SU-DHL-6 (cell line): ENCODE data around the gene RIPK4.

Experiments used
- H2AFZ ChIP-seq: fragments of 200-600 bp; sonication (generic); 2 replicates; pipeline ENCODE4 v1.6.1; 2014; ENCODE audit warnings: low read depth, mild to moderate bottlenecking, moderate library complexity, mixed read lengths, antibody characterized with exemption, low read length; ENCODE audit not compliant: severe bottlenecking
- H3F3A ChIP-seq: fragments of 200-600 bp; shearing (Covaris generic); 2 replicates; pipeline ENCODE4 v1.6.0; 2016; ENCODE audit warnings: antibody characterized with exemption, mild to moderate bottlenecking; ENCODE audit not compliant: insufficient read depth
- H3K27ac ChIP-seq: fragments of 200-600 bp; sonication (generic); 2 replicates; pipeline ENCODE4 v1.5.1; 2016; ENCODE audit warnings: low read depth, mild to moderate bottlenecking, low read length, moderate library complexity, mixed read lengths
- H3K27me3 ChIP-seq: fragments of 200-600 bp; sonication (generic), shearing (Covaris generic); 2 replicates; pipeline ENCODE4 v1.6.0; 2014; ENCODE audit warnings: mild to moderate bottlenecking, low read length
- H3K36me3 ChIP-seq: fragments of 200-600 bp; sonication (generic); 2 replicates; pipeline ENCODE4 v1.6.1; 2014; ENCODE audit warnings: mild to moderate bottlenecking, low read length, mixed read lengths
- H3K4me2 ChIP-seq: fragments of 300-600, 200-600 bp; shearing (Covaris generic), sonication (generic); 2 replicates; pipeline ENCODE4 v1.6.0; 2014; ENCODE audit warnings: low read length, low read depth, mild to moderate bottlenecking; ENCODE audit not compliant: poor library complexity, severe bottlenecking
- H3K4me3 ChIP-seq: fragments of 200-600 bp; sonication (generic); 2 replicates; pipeline ENCODE4 v1.5.1; 2014; ENCODE audit warnings: antibody characterized with exemption, low read length, mild to moderate bottlenecking, mixed read lengths; ENCODE audit not compliant: insufficient read depth, poor library complexity, severe bottlenecking
- H3K79me2 ChIP-seq: fragments of 200-600 bp; sonication (generic); 2 replicates; pipeline ENCODE4 v1.6.1; 2014; ENCODE audit warnings: mild to moderate bottlenecking, low read length, moderate library complexity; ENCODE audit not compliant: insufficient read depth
- H3K9ac ChIP-seq: fragments of 200-600 bp; sonication (generic); 2 replicates; pipeline ENCODE4 v1.7.0; 2014; ENCODE audit warnings: mild to moderate bottlenecking, low read length
- H3K9me2 ChIP-seq: fragments of 200-600 bp; sonication (generic); replicated peaks from 2 replicates; pipeline ENCODE4 v1.6.1; 2014; ENCODE audit warnings: low read length; ENCODE audit not compliant: insufficient read depth
- H3K9me3 ChIP-seq: fragments of 200-600 bp; sonication (generic); 2 replicates; pipeline ENCODE4 v1.6.1; 2014; ENCODE audit warnings: low read length, mixed read lengths; ENCODE audit not compliant: insufficient read depth
- H4K20me1 ChIP-seq: fragments of 200-600 bp; sonication (generic); 2 replicates; pipeline ENCODE4 v1.6.1; 2014; ENCODE audit warnings: low read depth, mild to moderate bottlenecking, antibody characterized with exemption, low read length, moderate library complexity, mixed read lengths
- CTCF ChIP-seq: fragments of 200-600 bp; sonication (generic); IDR thresholded peaks from one replicate; pipeline ENCODE4 v1.5.1; 2017; ENCODE audit warnings: antibody characterized with exemption, mild to moderate bottlenecking, low read length, moderate library complexity; ENCODE audit not compliant: insufficient read depth, poor library complexity, severe bottlenecking
- EZH2phosphoT487 ChIP-seq: fragments of 200-600 bp; sonication (generic), shearing (Covaris generic); conservative IDR thresholded peaks from 2 replicates; pipeline ENCODE4 v1.6.1; 2018; ENCODE audit warnings: mild to moderate bottlenecking, antibody characterized with exemption, low read length, moderate library complexity, mixed read lengths

RIPK4 gene

GRCh38 chr21:41722052-41723018 lies 44.5 kb downstream of the RIPK4 start:
- no peak overlapping the region for H3K27ac ChIP-seq

GRCh38 chr21:41720250-41720649 lies 46.6 kb downstream of the RIPK4 start:
- Histone ChIP-seq H3K27ac (no peak overlapping the region), H4K20me1 (no peaks in the 10 kb centered on the region), H3K27me3 (no peaks in the 10 kb centered on the region), H3K36me3 (no peaks in the 10 kb centered on the region), H2AFZ (no peak overlapping the region), H3F3A (no peaks in the 10 kb centered on the region), H3K9me3 (no peaks in the 10 kb centered on the region), H3K4me3 (no peak overlapping the region), H3K79me2 (no peaks in the 10 kb centered on the region), H3K9me2 (no peaks in the 10 kb centered on the region), H3K9ac (no peak overlapping the region), H3K4me2 (no peak overlapping the region)
- TF ChIP-seq CTCF (no peak), EZH2phosphoT487 (no peak)

More at GRCh38 chr21:41722052-41723018, 44.5 kb downstream of the RIPK4 start:
- Histone ChIP-seq H3K9ac (no peak overlapping the region), H4K20me1 (no peaks in the 10 kb centered on the region), H3K4me2 (no peak overlapping the region), H3K36me3 (no peaks in the 10 kb centered on the region), H3K9me2 (no peaks in the 10 kb centered on the region), H3F3A (no peaks in the 10 kb centered on the region), H3K4me3 (no peak overlapping the region), H3K27me3 (no peaks in the 10 kb centered on the region), H3K79me2 (no peaks in the 10 kb centered on the region), H2AFZ (no peak overlapping the region), H3K9me3 (no peaks in the 10 kb centered on the region)
- no peak for TF ChIP-seq EZH2phosphoT487
- TF ChIP-seq CTCF = no peak

- Histone ChIP-seq H3K9me3 (no peaks in the 10 kb centered on the region), H3K36me3 (no peaks in the 10 kb centered on the region), H3K27ac (no peak overlapping the region), H3K79me2 (no peaks in the 10 kb centered on the region), H4K20me1 (no peaks in the 10 kb centered on the region), H3K9me2 (no peaks in the 10 kb centered on the region), H3K4me3 (no peak overlapping the region), H3F3A (no peaks in the 10 kb centered on the region), H3K27me3 (no peaks in the 10 kb centered on the region), H3K4me2 (no peak overlapping the region), H3K9ac (no peak overlapping the region), H2AFZ (no peak overlapping the region)
- TF ChIP-seq EZH2phosphoT487 (no peak), CTCF (no peak)
Measured at GRCh38 chr21:41719691-41720090, 47.2 kb downstream of the RIPK4 start.
